HAP-1 (cell line): ENCODE measurements around the gene FHIT.
A peak's percentile ranks its signal among the peaks of the same experiment; 100 is the strongest.
"Not testable (repeated sequence)": the region's sequence is repeated elsewhere in the genome, so short reads cannot be mapped to it uniquely, and the experiment has no call there.

ENCODE experiments used
- DNase-seq, 2 experiments: peaks; one replicate each; pipeline ENCODE4 v3.0.0-alpha.2; 2016 to 2020; ENCODE audit warnings: low spot score in 2 of 2
- H3K27me3 ChIP-seq: fragments of 250-450 bp; sonication (Bioruptor Pico); 2 replicates; pipeline ENCODE4 v1.5.1; 2020; ENCODE audit warnings: low read depth, mild to moderate bottlenecking, moderate library complexity
- H3K36me3 ChIP-seq: fragments of 250-450 bp; sonication (Bioruptor Pico); replicated peaks from 2 replicates; pipeline ENCODE4 v1.5.1; 2020; ENCODE audit warnings: mild to moderate bottlenecking
- H3K4me1 ChIP-seq: fragments of 250-450 bp; sonication (Bioruptor Pico); 2 replicates; pipeline ENCODE4 v1.5.1; 2020; ENCODE audit warnings: mild to moderate bottlenecking
- H3K4me3 ChIP-seq: fragments of 250-450 bp; sonication (Bioruptor Pico); 2 replicates; pipeline ENCODE4 v1.5.1; 2020; ENCODE audit warnings: mild to moderate bottlenecking, moderate library complexity
- H3K9me3 ChIP-seq: fragments of 250-450 bp; sonication (Bioruptor Pico); 2 replicates; pipeline ENCODE4 v1.5.1; 2020; ENCODE audit warnings: mild to moderate bottlenecking, moderate library complexity
- in situ Hi-C: fragments of 300-500 bp; cut with MboI; formaldehyde crosslinking; loops from 3 replicates; pipeline ENCODE4 v1.14.3; 2020; ENCODE audit warnings: low sequenced_read_pairs, inconsistent platforms, mixed read lengths

The FHIT gene

DNA sequence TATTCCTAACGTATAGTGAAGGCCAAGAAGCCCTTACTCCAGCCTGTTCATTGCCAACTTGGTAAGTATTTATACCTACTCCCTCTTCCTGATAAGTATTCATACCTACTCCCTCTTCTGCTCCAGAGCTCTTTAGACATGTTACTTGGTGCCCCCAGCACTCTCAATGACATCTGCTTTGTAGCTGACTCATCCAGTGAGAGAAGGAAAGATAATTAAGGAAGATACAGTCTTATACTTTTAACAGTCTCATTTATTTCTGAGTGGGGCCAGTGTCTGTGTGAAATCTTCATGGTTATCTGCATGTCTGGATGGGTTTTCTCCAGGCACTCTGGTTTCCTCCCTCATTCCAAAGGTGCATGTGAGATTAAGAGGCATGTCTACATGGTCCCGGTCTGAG is 698.7 kb downstream of the FHIT start:
- no peaks in the 10 kb centered on the region for H3K27me3 ChIP-seq
- no peaks in the 10 kb centered on the region for H3K36me3 ChIP-seq
- in situ Hi-C loops: no loop called here
- H3K4me3 ChIP-seq: no peak overlapping the region
- no peaks in the 10 kb centered on the region for H3K9me3 ChIP-seq
- no peak for DNase-seq
- H3K4me1 ChIP-seq: no peaks in the 10 kb centered on the region

DNA sequence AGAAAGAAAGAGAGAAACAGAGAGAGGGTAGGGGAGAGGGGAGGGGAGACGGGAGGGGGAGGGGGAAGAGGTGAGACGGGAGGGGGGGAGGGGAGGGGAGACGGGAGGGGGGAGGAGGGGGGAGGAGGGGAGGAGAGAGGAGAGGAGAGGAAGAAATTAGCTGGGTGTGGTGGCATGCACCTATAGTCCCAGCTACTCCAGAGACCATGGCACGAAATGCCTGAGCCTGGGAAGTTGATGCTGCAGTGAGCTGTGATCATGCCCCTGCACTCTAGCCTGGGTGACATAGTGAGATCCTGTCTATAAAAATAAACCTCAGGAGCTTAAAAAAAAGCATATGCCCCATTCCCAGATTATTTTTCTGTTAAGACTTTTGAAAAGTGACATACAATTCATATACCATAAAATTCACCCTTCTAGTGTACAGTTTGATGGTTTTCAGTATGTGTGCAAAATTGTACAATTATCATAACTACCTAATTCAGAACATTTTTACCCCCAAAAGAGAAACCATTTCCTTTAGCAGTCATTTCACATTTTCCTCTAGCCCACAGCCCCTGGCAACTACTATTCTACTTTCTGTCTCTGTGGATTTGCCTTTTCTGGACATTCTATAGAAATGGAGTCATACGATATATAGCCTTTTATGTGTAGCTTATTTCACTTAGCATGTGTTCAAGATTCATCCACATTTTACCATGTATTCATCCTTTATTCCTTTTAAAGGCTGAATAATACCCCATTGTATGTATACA is 699.6 kb downstream of the FHIT start:
- no peaks in the 10 kb centered on the region for H3K4me1 ChIP-seq
- H3K4me3 ChIP-seq: no peak overlapping the region
- no peaks in the 10 kb centered on the region for H3K27me3 ChIP-seq
- no peaks in the 10 kb centered on the region for H3K36me3 ChIP-seq
- DNase-seq: no peak
- in situ Hi-C loops: no loop called here
- H3K9me3 ChIP-seq: no peaks in the 10 kb centered on the region

DNA sequence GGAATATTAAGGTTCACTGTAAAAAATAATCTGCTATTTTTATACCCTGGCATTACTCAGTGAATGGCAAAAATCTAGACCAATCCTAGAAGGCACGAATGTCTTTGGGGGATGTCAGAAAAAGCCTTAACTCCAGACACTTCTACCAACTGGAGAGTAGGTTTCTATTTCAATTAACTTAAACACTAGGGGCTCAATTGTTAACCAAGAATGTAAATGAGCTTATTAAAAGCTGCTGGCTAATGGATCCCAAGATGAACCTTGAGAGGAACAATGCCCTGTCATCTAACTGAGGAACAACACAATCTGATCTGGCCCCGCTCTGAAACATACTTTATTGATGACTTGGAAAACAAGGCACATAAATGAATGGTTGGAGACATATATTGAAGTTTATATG is 701.4 kb downstream of the FHIT start:
- Histone ChIP-seq H3K4me1 (no peaks in the 10 kb centered on the region), H3K4me3 (no peak overlapping the region), H3K27me3 (no peaks in the 10 kb centered on the region), H3K9me3 (no peaks in the 10 kb centered on the region), H3K36me3 (no peaks in the 10 kb centered on the region)
- DNase-seq: no peak
- in situ Hi-C loops: no loop called here

DNA sequence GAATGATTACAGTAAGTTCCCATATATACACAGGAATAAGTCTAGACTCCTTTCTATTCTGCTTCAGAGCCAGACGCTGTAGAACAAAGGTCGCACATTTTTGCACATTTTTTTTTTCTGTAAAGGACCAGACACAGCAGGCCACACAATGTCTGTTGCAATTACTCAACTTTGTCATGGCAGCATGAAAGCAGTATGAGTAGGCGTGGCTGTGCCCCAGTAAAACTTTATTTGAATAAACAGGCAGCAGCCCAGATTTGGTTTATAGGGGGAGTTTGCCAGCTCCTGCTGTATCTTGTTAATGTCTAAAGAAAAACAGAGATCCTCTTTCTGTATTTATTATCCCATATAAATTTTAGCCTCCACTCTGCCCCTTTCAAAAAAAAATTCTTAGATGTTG is 708.3 kb downstream of the FHIT start:
- in situ Hi-C loops: no loop called here
- Histone ChIP-seq H3K4me3 (no peak overlapping the region), H3K27me3 (no peaks in the 10 kb centered on the region), H3K36me3 (no peaks in the 10 kb centered on the region), H3K9me3 (no peaks in the 10 kb centered on the region), H3K4me1 (no peaks in the 10 kb centered on the region)
- DNase-seq: peak; percentile 9 to 22

DNA sequence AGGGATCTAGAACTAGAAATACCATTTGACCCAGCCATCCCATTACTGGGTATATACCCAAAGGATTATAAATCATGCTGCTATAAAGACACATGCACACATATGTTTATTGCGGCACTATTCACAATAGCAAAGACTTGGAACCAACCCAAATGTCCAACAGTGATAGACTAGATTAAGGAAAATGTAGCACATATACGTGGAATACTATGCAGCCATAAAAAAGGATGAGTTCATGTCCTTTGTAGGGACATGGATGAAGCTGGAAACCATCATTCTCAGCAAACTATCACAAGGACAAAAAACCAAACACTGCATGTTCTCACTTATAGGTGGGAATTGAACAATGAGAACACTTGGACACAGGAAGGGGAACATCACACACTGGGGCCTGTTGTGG is 711.9 kb downstream of the FHIT start:
- H3K4me1 ChIP-seq, H3K36me3 ChIP-seq, DNase-seq, H3K4me3 ChIP-seq, in situ Hi-C loops, H3K9me3 ChIP-seq, H3K27me3 ChIP-seq: not testable (repeated sequence)

DNA sequence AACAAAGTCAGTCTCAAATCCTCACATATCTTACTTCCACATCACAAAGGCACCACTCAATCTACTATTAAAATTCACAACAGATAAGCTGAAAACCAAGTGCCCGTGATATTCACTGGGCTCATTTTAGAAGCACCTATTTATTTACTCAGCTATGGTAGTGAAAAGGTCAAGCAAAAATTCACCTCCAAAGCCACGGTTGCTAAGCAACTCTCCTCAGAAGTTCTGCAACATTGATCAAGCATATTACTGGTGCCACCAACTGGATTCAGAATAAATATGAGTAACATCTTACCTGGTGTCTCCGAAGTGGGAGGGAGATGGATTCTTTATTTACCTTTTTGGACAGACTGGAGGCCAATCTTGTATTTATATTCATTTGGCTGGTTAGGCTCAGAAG is 714.8 kb downstream of the FHIT start:
- no peak for DNase-seq

DNA sequence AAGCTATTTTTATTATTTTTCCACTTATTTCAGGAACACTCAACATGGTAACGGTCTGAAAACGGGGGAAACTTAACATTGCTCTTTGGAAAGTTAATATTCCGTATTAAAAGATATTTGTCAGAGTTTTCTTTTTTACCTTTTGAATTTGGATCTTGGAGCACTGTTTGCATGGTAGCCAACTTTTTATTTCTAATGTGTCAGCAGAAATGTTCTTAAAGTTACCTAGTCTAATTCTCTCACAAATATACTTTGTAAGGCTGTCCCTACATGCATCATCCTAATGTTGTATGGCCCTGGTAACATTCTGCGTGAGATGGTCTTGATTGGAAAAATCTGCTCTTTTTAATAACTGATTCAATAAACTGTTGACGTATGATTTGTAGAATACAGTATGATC is 719.5 kb downstream of the FHIT start:
- Histone ChIP-seq H3K36me3 (no peaks in the 10 kb centered on the region), H3K4me3 (no peak overlapping the region), H3K9me3 (no peaks in the 10 kb centered on the region), H3K4me1 (no peaks in the 10 kb centered on the region), H3K27me3 (no peaks in the 10 kb centered on the region)
- no peak for DNase-seq
- in situ Hi-C loops: no loop called here

More for the DNA sequence above, 714.8 kb downstream of the FHIT start:
- H3K4me1 ChIP-seq: no peaks in the 10 kb centered on the region
- no peaks in the 10 kb centered on the region for H3K9me3 ChIP-seq
- in situ Hi-C loops: no loop called here
- H3K27me3 ChIP-seq: no peaks in the 10 kb centered on the region
- no peaks in the 10 kb centered on the region for H3K36me3 ChIP-seq
- H3K4me3 ChIP-seq: no peak overlapping the region

DNA sequence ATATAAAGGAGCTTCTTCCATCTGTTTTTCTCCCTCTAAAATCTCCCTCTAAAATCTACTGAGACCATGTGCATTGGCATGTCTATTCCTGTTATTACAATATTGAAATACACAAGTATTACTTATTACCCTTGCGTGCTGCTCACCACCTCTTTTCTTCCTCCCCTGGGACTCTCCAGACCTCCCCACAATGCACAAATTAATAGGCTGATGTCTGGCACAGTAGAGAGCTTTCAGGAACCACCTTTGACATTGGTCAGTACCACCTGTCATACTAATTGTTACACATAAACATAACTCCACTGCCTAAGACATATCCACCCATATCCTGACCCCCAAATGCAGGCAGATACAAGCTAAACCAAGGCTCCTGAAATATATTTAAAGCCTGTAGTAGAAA is 722.6 kb downstream of the FHIT start:
- Histone ChIP-seq H3K9me3 (no peaks in the 10 kb centered on the region), H3K27me3 (no peaks in the 10 kb centered on the region), H3K4me1 (no peaks in the 10 kb centered on the region), H3K4me3 (no peak overlapping the region), H3K36me3 (no peaks in the 10 kb centered on the region)
- no peak for DNase-seq
- in situ Hi-C loops: no loop called here

DNA sequence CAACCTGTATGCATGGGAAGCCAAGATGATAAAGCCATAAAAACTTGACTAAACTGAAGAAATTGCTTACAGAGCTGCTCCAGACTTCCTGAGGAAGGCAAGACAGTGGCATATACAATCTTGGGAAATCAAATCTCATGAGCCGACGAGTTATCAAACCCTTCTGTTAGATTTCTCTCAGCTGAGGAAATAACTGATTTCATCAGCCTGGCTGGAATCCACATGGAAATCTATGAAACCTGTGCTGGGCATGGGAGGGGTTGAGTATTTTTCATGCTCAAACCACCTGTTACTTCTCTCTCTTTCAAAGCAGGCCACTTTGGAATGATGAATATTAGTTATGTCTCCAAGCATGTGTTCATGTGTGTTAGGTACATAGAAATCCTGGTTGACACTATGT is 727.7 kb downstream of the FHIT start:
- in situ Hi-C loops: no loop called here
- no peaks in the 10 kb centered on the region for H3K36me3 ChIP-seq
- no peaks in the 10 kb centered on the region for H3K27me3 ChIP-seq
- no peaks in the 10 kb centered on the region for H3K9me3 ChIP-seq
- no peaks in the 10 kb centered on the region for H3K4me1 ChIP-seq
- H3K4me3 ChIP-seq: no peak overlapping the region
- no peak for DNase-seq

DNA sequence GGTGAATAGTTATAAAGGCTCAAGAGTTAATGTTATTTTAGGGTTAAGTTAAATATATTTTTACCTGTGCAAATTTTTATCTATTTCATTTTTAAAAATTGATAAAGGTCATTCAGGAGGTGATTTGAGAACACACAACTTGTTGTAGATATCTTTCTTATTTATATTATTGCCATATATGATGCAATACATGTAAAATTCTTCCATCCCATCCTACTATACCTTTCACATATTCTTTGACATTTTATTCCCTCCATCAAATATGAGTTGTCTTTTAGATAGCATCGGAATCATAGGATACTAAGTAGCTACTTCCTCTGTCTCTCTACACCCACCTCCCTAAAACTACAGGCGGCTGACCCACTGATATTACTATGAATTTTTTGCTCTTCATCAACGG is 734.1 kb downstream of the FHIT start:
- in situ Hi-C loops: no loop called here
- no peak for DNase-seq
- H3K4me3 ChIP-seq: no peak overlapping the region
- H3K9me3 ChIP-seq: no peaks in the 10 kb centered on the region
- no peaks in the 10 kb centered on the region for H3K4me1 ChIP-seq
- H3K36me3 ChIP-seq: no peaks in the 10 kb centered on the region
- H3K27me3 ChIP-seq: no peaks in the 10 kb centered on the region

DNA sequence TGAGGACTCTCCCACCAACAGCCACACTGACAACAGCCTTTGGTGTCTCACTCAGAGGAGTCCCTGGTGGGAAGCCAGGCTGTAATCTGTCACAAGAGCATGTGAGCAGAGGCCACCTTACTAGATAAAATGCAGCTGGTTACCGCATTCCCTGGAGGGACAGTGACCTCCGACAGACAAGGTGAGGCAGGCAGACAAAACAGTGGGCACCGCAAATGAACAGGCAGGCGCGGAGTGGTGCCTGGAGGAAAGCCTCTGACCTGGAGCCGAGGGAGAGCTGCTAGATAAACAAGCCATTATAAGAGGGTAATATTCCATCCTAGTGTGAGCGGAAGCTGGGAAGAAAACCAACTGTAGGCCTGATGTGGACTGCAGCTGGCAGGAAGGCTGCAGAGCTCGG is 736.4 kb downstream of the FHIT start:
- H3K4me3 ChIP-seq: no peak overlapping the region
- no peak for DNase-seq
- H3K4me1 ChIP-seq: no peaks in the 10 kb centered on the region
- H3K36me3 ChIP-seq: no peaks in the 10 kb centered on the region
- in situ Hi-C loops: no loop called here
- H3K9me3 ChIP-seq: no peaks in the 10 kb centered on the region
- no peaks in the 10 kb centered on the region for H3K27me3 ChIP-seq

DNA sequence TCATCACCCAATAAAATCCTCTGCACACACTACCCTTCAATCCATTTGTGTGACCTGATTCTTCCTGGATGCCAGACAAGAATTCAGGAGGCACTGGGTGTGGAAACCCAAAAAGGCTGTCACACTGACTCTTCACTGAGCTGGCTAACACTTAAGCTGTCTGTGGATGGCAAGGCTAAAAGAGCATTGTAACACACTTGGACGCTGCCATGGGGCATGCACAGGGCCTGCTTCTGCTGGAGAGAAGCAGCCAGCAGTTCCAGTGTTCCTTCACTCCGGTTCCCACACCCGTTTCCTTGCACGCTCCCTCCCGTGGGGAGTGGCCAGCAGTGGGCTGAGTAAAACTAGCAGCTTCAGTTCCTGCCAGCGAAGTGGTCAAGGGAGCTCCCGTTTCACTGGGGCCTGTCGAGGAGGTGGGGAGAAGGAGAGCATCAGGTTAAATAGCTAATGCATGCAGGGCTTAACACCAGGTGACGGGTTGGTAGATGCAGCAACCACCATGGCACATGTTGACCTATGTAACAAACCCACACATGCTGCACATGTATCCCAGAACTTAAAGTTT is 737.1 kb downstream of the FHIT start:
- Histone ChIP-seq H3K27me3 (no peaks in the 10 kb centered on the region), H3K9me3 (no peaks in the 10 kb centered on the region)
- in situ Hi-C loops: no loop called here

DNA sequence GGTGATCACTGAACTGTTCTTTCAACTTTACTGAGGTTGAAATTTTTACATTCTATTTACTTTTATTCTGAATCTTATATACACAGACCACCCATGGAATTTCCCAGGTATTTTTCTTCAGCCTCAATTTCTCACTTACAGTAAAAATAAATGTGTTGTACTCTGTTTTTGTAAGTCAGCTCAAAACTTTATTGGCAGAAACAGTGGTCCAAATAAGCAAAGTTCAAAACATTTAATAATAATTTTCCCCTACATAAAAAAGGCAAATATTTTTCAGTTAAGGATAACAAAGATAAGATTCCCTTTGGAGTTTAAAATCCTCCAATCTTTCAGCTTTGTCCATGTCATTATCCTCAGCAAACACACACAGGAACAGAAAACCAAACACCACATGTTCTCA is 738.0 kb downstream of the FHIT start:
- Histone ChIP-seq H3K4me3 (no peak overlapping the region), H3K4me1 (no peaks in the 10 kb centered on the region), H3K27me3 (no peaks in the 10 kb centered on the region), H3K9me3 (no peaks in the 10 kb centered on the region), H3K36me3 (no peaks in the 10 kb centered on the region)
- no peak for DNase-seq
- in situ Hi-C loops: no loop called here

More for the DNA sequence above, 737.1 kb downstream of the FHIT start:
- Histone ChIP-seq H3K36me3 (no peaks in the 10 kb centered on the region), H3K4me3 (no peak overlapping the region), H3K4me1 (no peaks in the 10 kb centered on the region)
- DNase-seq: no peak

DNA sequence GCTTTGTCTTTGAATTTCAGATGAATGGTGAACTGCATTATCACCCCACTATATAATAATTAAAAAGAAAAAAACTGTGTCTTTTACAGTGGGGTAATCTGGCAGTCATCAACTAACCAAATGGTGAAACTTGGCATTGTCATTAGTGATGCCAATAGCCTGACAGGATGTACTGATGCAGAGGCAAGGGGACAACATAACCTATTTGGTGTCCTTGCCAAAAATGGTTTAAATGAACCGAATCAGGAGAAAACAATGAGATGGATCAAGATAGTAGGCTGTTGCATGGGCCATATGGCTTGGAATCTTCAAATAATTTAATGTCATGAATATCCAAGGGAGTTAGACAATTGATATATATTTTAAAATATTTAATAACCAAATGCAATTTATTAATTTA is 738.7 kb downstream of the FHIT start:
- in situ Hi-C loops: no loop called here
- Histone ChIP-seq H3K4me3 (no peak overlapping the region), H3K36me3 (no peaks in the 10 kb centered on the region), H3K4me1 (no peaks in the 10 kb centered on the region), H3K9me3 (no peaks in the 10 kb centered on the region), H3K27me3 (no peaks in the 10 kb centered on the region)
- no peak for DNase-seq

DNA sequence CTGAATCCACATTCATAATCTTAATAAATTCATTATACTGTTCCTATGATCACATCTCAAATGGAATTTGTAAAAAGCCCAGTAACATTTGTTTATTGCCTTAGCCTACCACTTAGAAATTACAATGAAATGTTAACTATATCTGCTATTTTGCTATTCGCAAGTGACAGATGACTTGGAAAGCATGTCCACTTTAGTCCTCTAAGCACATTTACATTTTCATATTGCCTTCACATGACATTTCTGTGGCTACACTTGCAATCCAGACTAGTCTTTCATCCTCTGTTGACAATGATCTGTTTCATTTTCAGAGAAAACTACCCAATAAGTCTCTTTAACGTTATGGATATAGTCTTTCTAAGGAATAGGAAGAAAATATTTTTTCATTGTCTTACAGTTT is 741.8 kb downstream of the FHIT start:
- no peaks in the 10 kb centered on the region for H3K36me3 ChIP-seq
- H3K4me1 ChIP-seq: no peaks in the 10 kb centered on the region
- H3K4me3 ChIP-seq: no peak overlapping the region
- no peak for DNase-seq
- H3K27me3 ChIP-seq: no peaks in the 10 kb centered on the region
- in situ Hi-C loops: no loop called here
- H3K9me3 ChIP-seq: no peaks in the 10 kb centered on the region
